D721Med (cell line): ENCODE data around the gene CNTNAP2.

ENCODE experiments used
- DNase-seq: peaks from one replicate; pipeline ENCODE4 v3.0.0; 2011; ENCODE audit warnings: low spot score; ENCODE audit not compliant: insufficient read length
- FAIRE-seq: peaks from 2 replicates; lab custom pipeline; 2011; peaks lifted over from hg19 to GRCh38; lab: Jason Lieb, UNC
- CTCF ChIP-seq: IDR thresholded peaks from 2 replicates; pipeline ENCODE4 v1.5.1; 2012; ENCODE audit warnings: mild to moderate bottlenecking, control low read depth; ENCODE audit not compliant: insufficient read depth; ENCODE audit errors: missing control alignments

CNTNAP2 gene

GRCh38 chr7:147363101-147363500, 1246.5 kb downstream of the CNTNAP2 start:
- TF ChIP-seq CTCF, result no peak
- FAIRE-seq, result no peak
- DNase-seq, result no peak

GRCh38 chr7:147376192-147376591, 1259.6 kb downstream of the CNTNAP2 start:
- TF ChIP-seq CTCF, result no peak
- DNase-seq, result no peak
- no peak for FAIRE-seq

- no peak for TF ChIP-seq CTCF
- DNase-seq (no peak), FAIRE-seq (no peak)
Observed at GRCh38 chr7:147380926-147381325, 1264.3 kb downstream of the CNTNAP2 start.

GRCh38 chr7:147394329-147394728, 1277.7 kb downstream of the CNTNAP2 start:
- DNase-seq (no peak), FAIRE-seq (no peak)
- TF ChIP-seq CTCF, result no peak

GRCh38 chr7:147400221-147400689, 1283.7 kb downstream of the CNTNAP2 start:
- no peak for FAIRE-seq
- no peak for TF ChIP-seq CTCF
- no peak for DNase-seq

- no peak for TF ChIP-seq CTCF
- DNase-seq (no peak), FAIRE-seq (no peak)
Observed at GRCh38 chr7:147400925-147401324, 1284.3 kb downstream of the CNTNAP2 start.

- FAIRE-seq (no peak), DNase-seq (no peak)
- no peak for TF ChIP-seq CTCF
Observed at GRCh38 chr7:147405621-147406020, 1289.0 kb downstream of the CNTNAP2 start.
